Erythroblast (primary cell): ENCODE measurements around the gene GARIN5A.
A peak's percentile ranks its signal among the peaks of the same experiment; 100 is the strongest.

Source experiments
- GATA1 ChIP-seq: IDR thresholded peaks from 2 replicates; pipeline ENCODE4 v1.6.1; 2011; ENCODE audit warnings: low read depth, mild to moderate bottlenecking, control low read depth, low read length, moderate library complexity
- POLR2A ChIP-seq: IDR thresholded peaks from 2 replicates; pipeline ENCODE4 v1.6.1; 2011; ENCODE audit warnings: mild to moderate bottlenecking, low read length

- TF ChIP-seq POLR2A (peak; percentile 82), GATA1 (no peak)
These were observed at the start of gene GARIN5A, which contains the start of gene EMC10 for GRCh38 chr19:50476224-50476906.
